Osteocyte (in vitro differentiated cells): Measurements from ENCODE around the gene EMD. TPM values are rescaled to one million over a fixed set of nuclear protein-coding genes. Genes with fewer than 3 reads are reported as not detected.
"Not testable (repeated sequence)": the region's sequence is repeated elsewhere in the genome, so short reads cannot be mapped to it uniquely, and the experiment has no call there.

ENCODE experiments used
- DNase-seq: peaks from one replicate; pipeline ENCODE4 v3.0.0; 2021; ENCODE audit warnings: mixed read lengths; ENCODE audit not compliant: unreplicated experiment; ENCODE audit errors: extremely low spot score
- H3K27ac Mint-ChIP-seq: one replicate; pipeline ENCODE4 v1.8.0; 2021; ENCODE audit warnings: mild to moderate bottlenecking, mixed read lengths; ENCODE audit not compliant: unreplicated experiment
- H3K27me3 Mint-ChIP-seq: one replicate; pipeline ENCODE4 v1.8.0; 2021; ENCODE audit warnings: mixed read lengths; ENCODE audit not compliant: unreplicated experiment
- H3K36me3 Mint-ChIP-seq: one replicate; pipeline ENCODE4 v1.8.0; 2021; ENCODE audit warnings: mixed read lengths; ENCODE audit not compliant: unreplicated experiment
- H3K4me1 Mint-ChIP-seq: one replicate; pipeline ENCODE4 v1.8.0; 2021; ENCODE audit warnings: mixed read lengths; ENCODE audit not compliant: unreplicated experiment
- H3K4me3 Mint-ChIP-seq: one replicate; pipeline ENCODE4 v1.8.0; 2021; ENCODE audit warnings: mild to moderate bottlenecking, moderate library complexity, mixed read lengths; ENCODE audit not compliant: unreplicated experiment
- H3K9me3 Mint-ChIP-seq: one replicate; pipeline ENCODE4 v1.8.0; 2021; ENCODE audit warnings: mixed read lengths; ENCODE audit not compliant: unreplicated experiment
- CTCF ChIP-seq: fragments of 200-600 bp; sonication (generic); IDR thresholded peaks from 2 replicates; pipeline ENCODE4 v1.5.0; 2021; ENCODE audit warnings: antibody characterized with exemption, mild to moderate bottlenecking, moderate library complexity
- total RNA-seq: library from RNA; stranded (reverse); gene quantifications from 2 replicates; pipeline ENCODE4 v1.2.1, GENCODE V29; 2021

The EMD gene
- total RNA-seq, 1 donor from 2014 or later: 73.1 TPM

DNA sequence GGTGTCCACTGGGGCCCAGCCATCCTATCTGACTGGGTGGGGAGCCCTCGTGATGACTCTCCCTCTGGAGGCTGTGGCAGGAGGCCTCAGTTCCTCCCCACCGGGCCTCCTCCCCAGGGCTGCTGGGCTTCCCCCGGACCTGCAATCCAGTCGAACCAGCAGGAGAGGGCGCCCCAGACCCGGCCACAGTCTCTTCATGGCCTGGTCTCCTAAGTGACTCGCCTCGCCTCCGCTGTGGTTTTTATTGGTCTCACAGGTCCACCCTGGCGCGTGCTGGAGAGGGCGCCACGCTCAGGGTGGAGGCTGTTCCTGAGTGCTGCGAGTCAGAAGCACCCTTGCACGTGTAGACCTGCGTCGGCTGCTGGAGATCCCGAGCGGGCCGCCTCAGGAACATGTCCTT lies 35.5 kb upstream of the EMD start:
- H3K4me1 Mint-ChIP-seq, H3K36me3 Mint-ChIP-seq, H3K4me3 Mint-ChIP-seq, H3K27ac Mint-ChIP-seq, H3K9me3 Mint-ChIP-seq, DNase-seq, H3K27me3 Mint-ChIP-seq: not testable (repeated sequence)

DNA sequence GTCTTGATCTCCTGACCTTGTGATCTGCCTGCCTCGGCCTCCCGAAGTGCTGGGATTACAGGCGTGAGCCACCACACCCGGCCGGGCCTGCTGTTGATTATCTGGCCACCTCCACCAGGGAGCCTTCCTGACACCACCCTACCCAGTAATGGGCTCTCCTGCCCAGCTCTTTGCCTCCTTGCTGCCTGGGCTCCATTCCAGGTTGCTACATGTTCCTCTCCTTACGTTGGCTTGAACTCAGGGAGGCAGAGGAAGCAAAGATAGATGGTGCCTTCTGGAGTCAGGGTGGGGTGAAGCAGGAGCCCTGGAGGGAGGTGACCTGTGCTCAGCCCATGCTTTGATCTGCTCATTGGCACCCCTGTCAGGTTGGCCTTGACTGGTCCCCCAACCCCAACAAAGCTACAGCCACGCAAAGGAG lies 31.0 kb upstream of the EMD start:
- no peak for TF ChIP-seq CTCF
- Mint-ChIP-seq H3K4me3 (no peak overlapping the region), H3K27me3 (no peaks in the 10 kb centered on the region), H3K27ac (peak overlapping the region; percentile 38), H3K9me3 (no peaks in the 10 kb centered on the region), H3K4me1 (peaks cover 7% of the 10 kb centered on the region), H3K36me3 (peaks cover 4% of the 10 kb centered on the region)
- DNase-seq: no peak

DNA sequence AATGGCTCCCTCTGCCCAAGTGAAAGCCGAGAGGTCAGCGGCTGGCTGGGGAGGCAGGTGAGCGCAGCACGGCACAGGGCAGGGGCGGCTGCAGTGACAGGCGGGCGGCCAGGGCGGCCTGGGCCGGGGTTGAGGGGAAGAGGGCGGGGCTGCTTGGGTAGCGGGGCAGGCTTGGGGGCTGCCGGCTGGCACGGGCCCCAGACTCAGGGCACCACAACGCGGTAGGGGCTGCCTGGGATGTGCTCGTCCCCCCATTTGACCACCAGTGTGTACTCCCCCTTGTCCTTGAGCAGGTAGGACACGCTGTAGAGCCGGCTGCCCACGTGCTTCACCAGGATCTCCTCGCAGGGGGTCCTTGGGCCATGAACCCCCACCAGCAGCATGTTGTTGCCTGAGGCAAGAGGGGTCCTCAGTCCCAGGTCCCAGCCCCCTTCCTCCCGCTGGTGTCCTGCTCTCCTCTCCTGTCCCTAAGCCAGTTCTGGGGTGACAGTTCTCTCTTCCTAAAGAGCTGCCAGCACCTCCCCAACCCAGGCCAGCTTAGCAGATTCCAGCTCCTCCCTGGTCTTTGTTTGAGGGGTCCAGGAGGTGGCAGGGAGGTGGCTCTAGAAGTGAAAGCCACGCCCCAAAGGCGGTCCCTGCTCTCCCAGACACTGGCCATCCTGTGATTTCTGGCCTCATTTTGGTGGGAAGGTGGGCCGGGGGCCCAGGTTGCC lies 30.3 kb upstream of the EMD start:
- H3K36me3 Mint-ChIP-seq: peaks cover 4% of the 10 kb centered on the region
- no peaks in the 10 kb centered on the region for H3K27me3 Mint-ChIP-seq
- no peak for TF ChIP-seq CTCF
- no peak overlapping the region for H3K4me3 Mint-ChIP-seq
- peak overlapping the region; percentile 71 for H3K27ac Mint-ChIP-seq
- no peaks in the 10 kb centered on the region for H3K9me3 Mint-ChIP-seq
- DNase-seq: no peak
- H3K4me1 Mint-ChIP-seq: peaks cover 7% of the 10 kb centered on the region

DNA sequence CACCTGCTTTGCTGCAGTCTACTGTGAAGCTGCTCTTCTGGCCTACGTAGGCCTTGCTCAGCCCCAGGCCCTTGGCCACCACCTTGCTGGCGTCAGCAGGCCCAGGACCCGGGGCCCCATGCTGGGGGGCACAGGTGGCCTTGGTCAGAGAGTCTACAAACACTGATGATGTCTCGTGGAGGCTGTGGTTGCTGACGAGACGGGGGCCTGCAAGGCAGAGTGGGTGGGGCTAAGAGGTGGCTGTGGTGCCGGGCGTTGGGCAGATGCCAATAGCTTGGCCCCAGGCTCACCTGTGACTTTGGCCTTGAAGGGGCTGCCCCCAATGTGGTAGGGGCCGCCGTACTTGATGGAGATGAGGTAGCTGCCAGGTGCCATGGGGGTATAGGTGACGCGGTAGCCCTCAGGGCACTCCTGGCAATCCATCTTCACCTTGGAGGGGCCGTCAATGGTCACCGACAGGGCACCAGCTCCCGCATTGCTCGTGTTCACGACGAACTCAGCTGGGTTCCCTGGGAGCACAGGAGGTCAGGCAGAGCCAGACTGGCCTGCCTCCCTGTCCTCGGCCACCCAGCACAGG lies 29.6 kb upstream of the EMD start:
- TF ChIP-seq CTCF: no peak
- H3K4me1 Mint-ChIP-seq: peaks cover 7% of the 10 kb centered on the region
- no peak for DNase-seq

DNA sequence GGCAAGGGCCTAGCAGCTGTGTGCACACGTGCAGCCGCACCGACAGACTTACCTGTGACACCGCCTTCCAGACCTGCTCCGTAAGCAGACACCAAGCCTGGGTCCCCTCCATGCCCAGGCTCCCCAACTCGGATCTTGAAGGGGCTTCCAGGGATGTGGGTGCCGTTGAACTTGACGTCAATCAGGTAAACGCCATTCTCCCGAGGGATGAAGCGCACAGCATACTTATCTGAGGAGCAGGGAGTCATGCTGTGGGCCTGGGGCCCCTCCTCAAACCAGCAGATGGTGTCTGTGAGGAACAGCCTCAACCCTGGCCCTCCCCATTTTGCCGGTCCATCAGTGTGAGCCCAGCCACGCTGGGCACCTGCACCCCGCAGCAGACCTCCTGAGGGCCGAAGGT lies 29.1 kb upstream of the EMD start:
- peaks cover 7% of the 10 kb centered on the region for H3K4me1 Mint-ChIP-seq
- H3K9me3 Mint-ChIP-seq: no peaks in the 10 kb centered on the region
- H3K27me3 Mint-ChIP-seq: no peaks in the 10 kb centered on the region
- no peak for TF ChIP-seq CTCF
- H3K36me3 Mint-ChIP-seq: peaks cover 4% of the 10 kb centered on the region
- DNase-seq: no peak
- no peak overlapping the region for H3K4me3 Mint-ChIP-seq
- H3K27ac Mint-ChIP-seq: no peak overlapping the region

More for the DNA sequence above, 29.6 kb upstream of the EMD start:
- no peaks in the 10 kb centered on the region for H3K27me3 Mint-ChIP-seq
- peaks cover 4% of the 10 kb centered on the region for H3K36me3 Mint-ChIP-seq
- no peak overlapping the region for H3K27ac Mint-ChIP-seq
- H3K4me3 Mint-ChIP-seq: no peak overlapping the region
- H3K9me3 Mint-ChIP-seq: no peaks in the 10 kb centered on the region
